Measurements from ENCODE around the gene SSBP3.

- TF ChIP-seq, protein P1, sequence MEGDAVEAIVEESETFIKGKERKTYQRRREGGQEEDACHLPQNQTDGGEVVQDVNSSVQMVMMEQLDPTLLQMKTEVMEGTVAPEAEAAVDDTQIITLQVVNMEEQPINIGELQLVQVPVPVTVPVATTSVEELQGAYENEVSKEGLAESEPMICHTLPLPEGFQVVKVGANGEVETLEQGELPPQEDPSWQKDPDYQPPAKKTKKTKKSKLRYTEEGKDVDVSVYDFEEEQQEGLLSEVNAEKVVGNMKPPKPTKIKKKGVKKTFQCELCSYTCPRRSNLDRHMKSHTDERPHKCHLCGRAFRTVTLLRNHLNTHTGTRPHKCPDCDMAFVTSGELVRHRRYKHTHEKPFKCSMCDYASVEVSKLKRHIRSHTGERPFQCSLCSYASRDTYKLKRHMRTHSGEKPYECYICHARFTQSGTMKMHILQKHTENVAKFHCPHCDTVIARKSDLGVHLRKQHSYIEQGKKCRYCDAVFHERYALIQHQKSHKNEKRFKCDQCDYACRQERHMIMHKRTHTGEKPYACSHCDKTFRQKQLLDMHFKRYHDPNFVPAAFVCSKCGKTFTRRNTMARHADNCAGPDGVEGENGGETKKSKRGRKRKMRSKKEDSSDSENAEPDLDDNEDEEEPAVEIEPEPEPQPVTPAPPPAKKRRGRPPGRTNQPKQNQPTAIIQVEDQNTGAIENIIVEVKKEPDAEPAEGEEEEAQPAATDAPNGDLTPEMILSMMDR (IDR thresholded peaks at IDR 0.05) = no peak
- TF ChIP-seq POLR2A (IDR thresholded peaks at IDR 0.05) (no peak), EP300 (IDR thresholded peaks at IDR 0.05) (no peak)
These were observed 21.7 kb downstream of the SSBP3 start for GRCh38 chr1:54384471-54384870.

Data from tibial nerve (tissue), 4 donors.